Mucosa of descending colon (tissue), 3 donors: ENCODE measurements around the gene AP2M1. TPM values are rescaled to one million over a fixed set of nuclear protein-coding genes. Genes with fewer than 3 reads are reported as not detected.

ENCODE experiments used
- ATAC-seq: fragments of 200-7000 bp; cut with Tn5 transposase; one replicate; pipeline ENCODE4 v1.9.1; 2020; ENCODE audit warnings: mild to moderate bottlenecking, moderate library complexity
- DNase-seq, 3 donors: peaks; one replicate each; pipeline ENCODE4 v3.0.0-alpha.2; 2020
- H3K36me3 ChIP-seq: fragments of 200-600 bp; one replicate; pipeline ENCODE4 v1.8.0; 2021; ENCODE audit warnings: low read depth, mild to moderate bottlenecking
- H3K4me1 ChIP-seq: fragments of 200-600 bp; one replicate; pipeline ENCODE4 v1.8.0; 2021; ENCODE audit warnings: low read depth, mild to moderate bottlenecking
- H3K4me3 ChIP-seq: fragments of 200-600 bp; one replicate; pipeline ENCODE4 v1.8.0; 2021; ENCODE audit warnings: mild to moderate bottlenecking
- H3K9me3 ChIP-seq: fragments of 200-600 bp; one replicate; pipeline ENCODE4 v1.8.0; 2021; ENCODE audit warnings: mild to moderate bottlenecking
- CTCF ChIP-seq: fragments of 200-600 bp; IDR thresholded peaks from one replicate; pipeline ENCODE4 v1.8.0; 2022; ENCODE audit warnings: antibody characterized with exemption, mild to moderate bottlenecking
- intact Hi-C, 2 donors: fragments of 100-400 bp; cut with DNase I in 1 of 2; cut with micrococcal nuclease in 1 of 2; formaldehyde crosslinking; loops; one replicate each; pipeline versions ENCODE4 v1.11.0 to v1.11.1; 2022; cut with DNase I, micrococcal nuclease
- total RNA-seq, 3 donors: library from RNA; stranded (reverse); fragmentation: NEBNext Ultra II Directional in 2 of 3; extraction: Animal tissue kit (Norgen Biotek cat#: 25700) in 2 of 3; gene quantifications; one replicate each; pipeline versions ENCODE4 v1.2.1 to v1.2.4, GENCODE V29; 2021 to 2023
- donor health status: DM: no; HTN: no; CAD: no; lungs with moderate emphysema.
- donor health status: DM: no; HTN: no; CAD: no.
- donor health status: DM: no; HTN: yes; CAD: no.

AP2M1 gene
- total RNA-seq, 3 donors from 2014 or later: 215 to 297 (median 227) TPM

- no peak for TF ChIP-seq CTCF
- ATAC-seq: no peak
- Histone ChIP-seq H3K4me1 (peaks cover 19% of the 10 kb centered on the region), H3K36me3 (no peaks in the 10 kb centered on the region), H3K9me3 (no peaks in the 10 kb centered on the region), H3K4me3 (no peak overlapping the region)
- intact Hi-C loops: no loop called here
- no peak for DNase-seq
Measured at GRCh38 chr3:184174284-184174645, 390 bp upstream of the AP2M1 start.

- ATAC-seq (no peak), DNase-seq (no peak)
- TF ChIP-seq CTCF: no peak
- Histone ChIP-seq H3K9me3 (no peaks in the 10 kb centered on the region), H3K4me1 (peaks cover 19% of the 10 kb centered on the region), H3K36me3 (peaks cover 6% of the 10 kb centered on the region), H3K4me3 (peak overlapping the region; percentile 79)
- intact Hi-C loops: no loop called here
Measured at GRCh38 chr3:184175506-184175905, 851 bp downstream of the AP2M1 start.

- H3K4me3 ChIP-seq: no peak overlapping the region
- peaks cover 19% of the 10 kb centered on the region for H3K4me1 ChIP-seq
- peaks cover 6% of the 10 kb centered on the region for H3K36me3 ChIP-seq
- H3K9me3 ChIP-seq: no peaks in the 10 kb centered on the region
- DNase-seq (no peak), ATAC-seq (no peak)
- TF ChIP-seq CTCF: no peak
- intact Hi-C loops: no loop called here
Measured at GRCh38 chr3:184175981-184176376, 1.3 kb downstream of the AP2M1 start.

GRCh38 chr3:184176377-184177330, 2.0 kb downstream of the AP2M1 start:
- intact Hi-C loops: no loop called here
- H3K4me3 ChIP-seq: no peak overlapping the region
- DNase-seq (peak in 2 of 3 donors; percentile 53), ATAC-seq (peak; percentile 1)
- TF ChIP-seq CTCF: no peak
- peaks cover 19% of the 10 kb centered on the region for H3K4me1 ChIP-seq
- no peaks in the 10 kb centered on the region for H3K9me3 ChIP-seq
- H3K36me3 ChIP-seq: peaks cover 8% of the 10 kb centered on the region

- peaks cover 19% of the 10 kb centered on the region for H3K4me1 ChIP-seq
- no peak for TF ChIP-seq CTCF
- DNase-seq (no peak), ATAC-seq (no peak)
- no peaks in the 10 kb centered on the region for H3K9me3 ChIP-seq
- intact Hi-C loops: no loop called here
- peaks cover 14% of the 10 kb centered on the region for H3K36me3 ChIP-seq
- no peak overlapping the region for H3K4me3 ChIP-seq
Measured at GRCh38 chr3:184177331-184177731, 2.7 kb downstream of the AP2M1 start.
